Progenitor cell of endocrine pancreas (in vitro differentiated cells): ENCODE data around the gene ABHD17A. TPM values are rescaled to one million over a fixed set of nuclear protein-coding genes. Genes with fewer than 3 reads are reported as not detected.

Experiments
- DNase-seq: peaks from one replicate; pipeline ENCODE4 v3.0.0; 2021; ENCODE audit warnings: low spot score; ENCODE audit not compliant: unreplicated experiment
- H3K27ac Mint-ChIP-seq: 2 replicates; pipeline ENCODE4 v1.8.0; 2021; ENCODE audit warnings: mild to moderate bottlenecking, moderate library complexity, mixed read lengths
- H3K27me3 Mint-ChIP-seq: 2 replicates; pipeline ENCODE4 v1.8.0; 2021; ENCODE audit warnings: mixed read lengths
- H3K36me3 Mint-ChIP-seq: 2 replicates; pipeline ENCODE4 v1.8.0; 2022; ENCODE audit warnings: mixed read lengths; ENCODE audit not compliant: insufficient read depth
- H3K4me1 Mint-ChIP-seq: 2 replicates; pipeline ENCODE4 v1.8.0; 2021; ENCODE audit warnings: low read depth, mixed read lengths
- H3K4me3 Mint-ChIP-seq: 2 replicates; pipeline ENCODE4 v1.8.0; 2021; ENCODE audit warnings: low read depth, mild to moderate bottlenecking, moderate library complexity, mixed read lengths
- H3K9me3 Mint-ChIP-seq: 2 replicates; pipeline ENCODE4 v1.8.0; 2021; ENCODE audit warnings: low read depth, mixed read lengths
- total RNA-seq: library from RNA; stranded (reverse); gene quantifications from 2 replicates; pipeline ENCODE4 v1.2.1, GENCODE V29; 2021
- TF ChIP-seq, protein P1 (sequence below): fragments of 200-600 bp; sonication (generic); IDR thresholded peaks from one replicate; pipeline ENCODE4 v1.5.0; 2021; ENCODE audit warnings: antibody characterized with exemption, mild to moderate bottlenecking; ENCODE audit not compliant: unreplicated experiment

Gene ABHD17A
- total RNA-seq, 1 donor from 2014 or later: 48.8 TPM

DNA sequence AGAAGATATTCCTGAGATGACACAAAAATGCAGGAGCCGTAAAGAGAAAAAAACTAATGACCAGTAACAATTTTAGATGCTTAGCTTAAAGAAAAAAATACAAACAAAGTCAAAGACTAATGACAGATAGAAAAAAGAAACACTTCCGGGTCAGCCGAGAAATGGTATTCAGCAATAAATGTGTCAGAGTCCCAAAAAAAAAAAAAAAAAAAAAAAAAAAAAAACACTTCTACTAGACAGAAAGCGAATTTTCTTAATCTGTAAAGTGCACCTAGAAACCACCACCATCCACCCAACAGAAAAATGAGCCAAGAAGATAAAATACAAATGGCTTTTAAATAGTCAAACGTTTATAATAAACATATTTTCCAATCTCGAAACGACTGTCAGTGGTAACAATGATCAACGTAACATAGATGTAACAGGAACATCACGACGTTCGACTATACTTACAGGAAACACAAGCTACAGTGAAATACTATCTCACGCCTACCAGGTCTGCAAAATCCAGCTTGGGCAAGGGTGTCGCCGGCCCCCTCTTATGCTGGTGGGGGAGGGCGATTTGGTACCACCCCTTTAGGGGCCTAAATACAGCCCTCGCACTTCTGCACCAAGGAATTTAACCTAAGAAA is 10.6 kb downstream of the ABHD17A start:
- no peaks in the 10 kb centered on the region for H3K9me3 Mint-ChIP-seq
- H3K4me3 Mint-ChIP-seq: peak overlapping the region; percentile 93
- peak overlapping the region; percentile 91 for H3K27ac Mint-ChIP-seq
- DNase-seq: no peak
- TF ChIP-seq, protein P1, sequence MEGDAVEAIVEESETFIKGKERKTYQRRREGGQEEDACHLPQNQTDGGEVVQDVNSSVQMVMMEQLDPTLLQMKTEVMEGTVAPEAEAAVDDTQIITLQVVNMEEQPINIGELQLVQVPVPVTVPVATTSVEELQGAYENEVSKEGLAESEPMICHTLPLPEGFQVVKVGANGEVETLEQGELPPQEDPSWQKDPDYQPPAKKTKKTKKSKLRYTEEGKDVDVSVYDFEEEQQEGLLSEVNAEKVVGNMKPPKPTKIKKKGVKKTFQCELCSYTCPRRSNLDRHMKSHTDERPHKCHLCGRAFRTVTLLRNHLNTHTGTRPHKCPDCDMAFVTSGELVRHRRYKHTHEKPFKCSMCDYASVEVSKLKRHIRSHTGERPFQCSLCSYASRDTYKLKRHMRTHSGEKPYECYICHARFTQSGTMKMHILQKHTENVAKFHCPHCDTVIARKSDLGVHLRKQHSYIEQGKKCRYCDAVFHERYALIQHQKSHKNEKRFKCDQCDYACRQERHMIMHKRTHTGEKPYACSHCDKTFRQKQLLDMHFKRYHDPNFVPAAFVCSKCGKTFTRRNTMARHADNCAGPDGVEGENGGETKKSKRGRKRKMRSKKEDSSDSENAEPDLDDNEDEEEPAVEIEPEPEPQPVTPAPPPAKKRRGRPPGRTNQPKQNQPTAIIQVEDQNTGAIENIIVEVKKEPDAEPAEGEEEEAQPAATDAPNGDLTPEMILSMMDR: no peak
- peaks cover 22% of the 10 kb centered on the region for H3K4me1 Mint-ChIP-seq
- no peaks in the 10 kb centered on the region for H3K27me3 Mint-ChIP-seq
- no peaks in the 10 kb centered on the region for H3K36me3 Mint-ChIP-seq

DNA sequence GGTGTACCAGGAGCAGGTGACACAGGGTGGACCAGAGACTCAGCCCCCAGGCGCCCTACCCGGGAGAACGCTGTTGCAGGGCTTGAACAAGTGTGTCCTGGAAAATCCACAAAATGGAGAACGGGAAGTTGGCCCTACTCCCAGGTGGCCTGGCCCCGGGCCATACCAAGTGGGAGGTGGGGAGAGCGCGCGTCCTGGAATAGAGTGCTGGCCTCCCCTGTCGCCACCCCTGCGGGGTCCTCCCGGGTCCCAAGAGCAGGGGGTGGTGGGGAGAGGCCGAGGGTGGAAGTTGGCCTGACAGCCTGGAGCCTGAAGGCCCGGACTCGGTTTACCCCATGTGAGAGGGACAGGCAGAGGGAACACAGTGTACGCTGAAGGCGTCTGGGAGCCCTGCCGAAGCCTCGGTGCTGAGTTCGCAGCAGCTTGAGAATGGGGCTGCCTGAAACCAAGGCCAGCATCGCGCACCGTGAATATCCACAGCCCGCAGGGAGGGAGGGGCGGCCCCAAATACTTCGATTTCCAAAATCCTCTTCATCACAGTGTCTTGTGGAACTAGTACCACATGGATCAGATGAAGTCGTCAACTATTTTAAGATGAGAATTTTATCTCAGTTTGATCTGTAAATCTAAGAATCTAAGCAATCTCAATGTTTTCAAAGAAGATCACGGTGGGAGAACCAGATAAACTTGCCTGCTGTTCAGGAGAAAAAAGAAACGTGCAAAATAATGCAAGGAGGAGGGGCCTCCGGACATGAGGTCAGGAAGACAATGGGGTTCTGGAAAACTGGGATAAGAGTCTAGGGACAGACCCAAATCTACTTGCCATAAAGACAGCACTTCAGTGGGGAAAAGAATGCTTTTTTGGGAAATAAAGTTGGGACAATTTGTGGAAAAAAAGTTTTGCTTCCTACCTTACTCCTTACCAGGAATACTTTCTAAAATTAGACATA is 11.5 kb downstream of the ABHD17A start:
- TF ChIP-seq, protein P1: no peak
- Mint-ChIP-seq H3K36me3 (no peaks in the 10 kb centered on the region), H3K27me3 (no peaks in the 10 kb centered on the region), H3K27ac (peak overlapping the region; percentile 7), H3K9me3 (no peaks in the 10 kb centered on the region), H3K4me1 (peaks cover 22% of the 10 kb centered on the region), H3K4me3 (peak overlapping the region; percentile 93)
- DNase-seq: no peak

DNA sequence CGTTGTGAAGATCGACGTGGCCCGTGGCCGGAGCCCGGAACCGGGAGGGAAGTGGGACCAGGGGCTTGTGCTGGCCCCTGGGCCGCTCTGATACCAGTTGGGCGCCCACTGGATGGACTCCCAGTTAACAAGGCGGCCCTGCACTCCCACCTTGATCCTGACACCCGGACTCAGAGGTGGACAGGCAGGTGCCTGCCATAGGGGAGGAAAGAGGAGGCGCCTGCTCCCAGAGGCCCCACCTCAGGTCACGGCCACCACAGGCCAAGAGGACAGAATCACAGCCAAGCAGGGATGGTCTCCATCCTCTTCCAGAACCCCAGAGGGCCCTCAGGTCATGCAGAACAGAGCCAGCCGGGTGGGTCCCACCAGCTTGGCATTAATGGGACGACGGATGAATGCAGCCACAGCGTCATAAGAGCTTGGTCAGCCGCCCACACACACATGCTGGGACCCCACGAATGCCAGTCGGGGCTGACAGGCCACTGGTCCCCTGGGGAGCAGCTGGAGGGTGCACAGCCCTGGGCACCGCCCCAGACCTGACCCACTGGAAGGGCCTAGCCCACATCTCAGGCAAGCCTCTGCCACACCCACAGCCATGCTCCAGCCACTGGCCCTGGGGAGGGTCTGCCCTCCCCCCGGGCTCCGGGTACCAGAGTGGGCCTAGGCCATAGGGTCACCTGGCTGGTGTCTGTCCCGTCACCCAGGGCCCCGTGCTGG is 12.3 kb downstream of the ABHD17A start:
- no peak overlapping the region for H3K4me3 Mint-ChIP-seq
- TF ChIP-seq, protein P1: no peak
- no peaks in the 10 kb centered on the region for H3K36me3 Mint-ChIP-seq
- no peaks in the 10 kb centered on the region for H3K27me3 Mint-ChIP-seq
- H3K4me1 Mint-ChIP-seq: peaks cover 22% of the 10 kb centered on the region
- no peak for DNase-seq
- no peak overlapping the region for H3K27ac Mint-ChIP-seq
- H3K9me3 Mint-ChIP-seq: no peaks in the 10 kb centered on the region

DNA sequence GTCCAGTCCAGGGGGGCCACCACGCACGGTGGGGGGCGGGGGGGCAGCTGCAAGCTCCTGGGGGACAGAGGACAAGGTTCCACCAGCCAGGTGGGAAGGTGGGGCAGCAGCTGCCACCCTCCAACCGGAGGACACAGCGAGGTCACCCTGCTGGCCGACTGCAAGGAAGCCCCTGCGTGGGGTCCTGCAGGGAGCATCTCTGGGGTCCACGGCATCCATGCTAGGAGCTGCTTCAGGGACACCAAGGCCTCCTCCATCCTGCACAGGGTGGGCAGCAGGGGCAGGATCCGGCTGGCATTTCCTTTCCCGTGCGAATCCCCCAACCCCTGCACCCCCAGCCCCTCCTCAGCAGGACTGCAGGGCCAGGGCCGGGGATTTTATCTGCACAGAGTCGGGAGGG is 13.7 kb downstream of the ABHD17A start:
- TF ChIP-seq, protein P1: no peak
- no peak for DNase-seq
- Mint-ChIP-seq H3K27ac (no peak overlapping the region), H3K9me3 (no peaks in the 10 kb centered on the region), H3K27me3 (no peaks in the 10 kb centered on the region), H3K4me1 (peaks cover 22% of the 10 kb centered on the region), H3K4me3 (no peak overlapping the region), H3K36me3 (no peaks in the 10 kb centered on the region)

DNA sequence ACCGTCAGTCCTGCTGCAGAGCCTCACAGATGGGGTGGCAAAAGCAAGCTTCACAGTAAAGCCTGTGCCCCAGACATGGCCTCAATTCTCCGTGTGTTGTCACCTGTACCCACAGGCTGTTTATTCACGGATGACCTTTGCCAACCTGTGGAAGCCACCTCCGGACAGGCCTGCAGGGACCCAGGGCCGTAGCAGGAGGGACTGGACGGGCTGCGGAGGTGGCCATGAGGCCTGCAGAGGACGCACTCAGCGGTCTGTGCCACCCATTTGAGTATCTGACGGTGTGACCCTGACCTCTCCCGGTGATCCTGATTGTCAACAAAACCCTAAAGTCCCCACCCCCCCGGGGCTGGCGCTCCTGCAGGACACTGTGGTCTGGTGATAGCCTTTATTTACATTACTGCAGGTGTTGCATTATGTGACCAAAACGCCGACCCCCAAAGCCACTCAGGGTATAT is 14.1 kb downstream of the ABHD17A start:
- no peak overlapping the region for H3K4me3 Mint-ChIP-seq
- H3K9me3 Mint-ChIP-seq: no peaks in the 10 kb centered on the region
- DNase-seq: no peak
- TF ChIP-seq, protein P1: no peak
- no peaks in the 10 kb centered on the region for H3K36me3 Mint-ChIP-seq
- peak overlapping the region; percentile 33 for H3K27ac Mint-ChIP-seq
- H3K4me1 Mint-ChIP-seq: peaks cover 22% of the 10 kb centered on the region
- no peaks in the 10 kb centered on the region for H3K27me3 Mint-ChIP-seq
